H9 (cell line): ENCODE data around the gene AIMP2. TPM values are rescaled to one million over a fixed set of nuclear protein-coding genes. Genes with fewer than 3 reads are reported as not detected.
A peak's percentile ranks its signal among the peaks of the same experiment; 100 is the strongest.
"Not testable (repeated sequence)": the region's sequence is repeated elsewhere in the genome, so short reads cannot be mapped to it uniquely, and the experiment has no call there.

Experiments
- DNase-seq: peaks from one replicate; pipeline ENCODE4 v3.0.0-alpha.2; 2017
- H2AFZ ChIP-seq: one replicate; pipeline ENCODE4 v1.6.1; 2013; ENCODE audit warnings: mild to moderate bottlenecking, low read length, control low read depth, moderate library complexity
- H2AK5ac ChIP-seq: 2 replicates; pipeline ENCODE4 v1.6.1; 2013; ENCODE audit warnings: low read length, control low read depth, mixed read lengths; ENCODE audit not compliant: insufficient read length
- H2BK120ac ChIP-seq: one replicate; pipeline ENCODE4 v1.6.1; 2013; ENCODE audit warnings: low read depth, mild to moderate bottlenecking, low read length, control low read depth, inconsistent platforms; ENCODE audit not compliant: poor library complexity, severe bottlenecking
- H2BK12ac ChIP-seq: 2 replicates; pipeline ENCODE4 v1.6.1; 2013; ENCODE audit warnings: low read length, control low read depth, mixed read lengths, low read depth; ENCODE audit not compliant: insufficient read length
- H2BK15ac ChIP-seq: 2 replicates; pipeline ENCODE4 v1.6.1; 2013; ENCODE audit warnings: low read depth, low read length, control low read depth
- H2BK20ac ChIP-seq: one replicate; pipeline ENCODE4 v1.6.1; 2013; ENCODE audit warnings: low read depth, mild to moderate bottlenecking, low read length, control low read depth, inconsistent platforms; ENCODE audit not compliant: poor library complexity, severe bottlenecking
- H2BK5ac ChIP-seq: 2 replicates; pipeline ENCODE4 v1.6.1; 2013; ENCODE audit warnings: low read length, control low read depth, mixed read lengths; ENCODE audit not compliant: insufficient read length
- H3K14ac ChIP-seq: 2 replicates; pipeline ENCODE4 v1.6.1; 2013; ENCODE audit warnings: low read length, control low read depth; ENCODE audit not compliant: insufficient read depth
- H3K18ac ChIP-seq: 2 replicates; pipeline ENCODE4 v1.6.1; 2013; ENCODE audit warnings: low read depth, mild to moderate bottlenecking, mixed read lengths, low read length, control low read depth; ENCODE audit not compliant: insufficient read length
- H3K23ac ChIP-seq: 2 replicates; pipeline ENCODE4 v1.6.1; 2013; ENCODE audit warnings: low read length, control low read depth, mixed read lengths, low read depth; ENCODE audit not compliant: insufficient read length
- H3K23me2 ChIP-seq: 2 replicates; pipeline ENCODE4 v1.6.1; 2013; ENCODE audit warnings: low read depth, mild to moderate bottlenecking, mixed read lengths, low read length, control low read depth; ENCODE audit not compliant: insufficient read length, poor library complexity, severe bottlenecking
- H3K27ac ChIP-seq: 2 replicates; pipeline ENCODE4 v1.5.1; 2013; ENCODE audit warnings: low read length, control low read depth, mixed read lengths, low read depth; ENCODE audit not compliant: insufficient read length
- H3K27me3 ChIP-seq: 2 replicates; pipeline ENCODE4 v1.6.1; 2013; ENCODE audit warnings: low read length, control low read depth, inconsistent platforms; ENCODE audit not compliant: insufficient read depth
- H3K4ac ChIP-seq: 2 replicates; pipeline ENCODE4 v1.6.1; 2013; ENCODE audit warnings: low read depth, mild to moderate bottlenecking, control low read depth, inconsistent platforms, low read length, moderate library complexity
- H3K4me1 ChIP-seq: 2 replicates; pipeline ENCODE4 v1.6.1; 2013; ENCODE audit warnings: low read length, control low read depth, inconsistent platforms; ENCODE audit not compliant: insufficient read depth
- H3K4me2 ChIP-seq: 2 replicates; pipeline ENCODE4 v1.6.1; 2013; ENCODE audit warnings: low read length, control low read depth, mixed read lengths; ENCODE audit not compliant: insufficient read length, insufficient read depth
- H3K56ac ChIP-seq: 2 replicates; pipeline ENCODE4 v1.6.1; 2013; ENCODE audit warnings: low read depth, mild to moderate bottlenecking, mixed read lengths, low read length, control low read depth; ENCODE audit not compliant: insufficient read length
- H3K79me1 ChIP-seq: 2 replicates; pipeline ENCODE4 v1.6.1; 2013; ENCODE audit warnings: low read depth, mild to moderate bottlenecking, moderate library complexity, low read length, control low read depth, inconsistent platforms; ENCODE audit not compliant: insufficient read depth, poor library complexity, severe bottlenecking
- H3K79me2 ChIP-seq: 2 replicates; pipeline ENCODE4 v1.6.1; 2013; ENCODE audit warnings: low read length, control low read depth, inconsistent platforms; ENCODE audit not compliant: insufficient read depth
- H3K9ac ChIP-seq: 2 replicates; pipeline ENCODE4 v1.6.1; 2013; ENCODE audit warnings: low read length, control low read depth, mixed read lengths; ENCODE audit not compliant: insufficient read length; ENCODE audit errors: extremely low read depth
- H3K9me3 ChIP-seq: one replicate; pipeline ENCODE4 v1.6.1; 2013; ENCODE audit warnings: low read depth, low read length, inconsistent platforms; ENCODE audit not compliant: control insufficient read depth
- H3T11ph ChIP-seq: one replicate; pipeline ENCODE4 v1.6.1; 2013; ENCODE audit warnings: mild to moderate bottlenecking, low read length, control low read depth, inconsistent platforms
- H4K20me1 ChIP-seq: one replicate; pipeline ENCODE4 v1.6.1; 2013; ENCODE audit not compliant: control insufficient read depth, insufficient read length, insufficient read depth
- H4K5ac ChIP-seq: 2 replicates; pipeline ENCODE4 v1.6.1; 2013; ENCODE audit warnings: low read depth, mild to moderate bottlenecking, mixed read lengths, low read length, control low read depth; ENCODE audit not compliant: insufficient read length
- H4K8ac ChIP-seq: replicated peaks from 2 replicates; pipeline ENCODE4 v1.6.1; 2013; ENCODE audit warnings: low read length, control low read depth, mixed read lengths, low read depth; ENCODE audit not compliant: insufficient read length
- H4K91ac ChIP-seq: 2 replicates; pipeline ENCODE4 v1.6.1; 2013; ENCODE audit warnings: low read depth, mild to moderate bottlenecking, moderate library complexity, mixed read lengths, low read length, control low read depth; ENCODE audit not compliant: insufficient read length
- H3K27ac Mint-ChIP-seq, 3 experiments: 2 replicates in 2 of 3; 3 replicates in 1 of 3; pipeline ENCODE4 v1.8.0; 2020 to 2021; ENCODE audit warnings: mixed read lengths in 3 of 3, mild to moderate bottlenecking in 1 of 3, moderate library complexity in 1 of 3
- H3K27me3 Mint-ChIP-seq: 2 replicates; pipeline ENCODE4 v1.8.0; 2021; ENCODE audit warnings: low read depth, mild to moderate bottlenecking, moderate library complexity, mixed read lengths
- H3K36me3 Mint-ChIP-seq, 3 experiments: 2 replicates in 2 of 3; 3 replicates in 1 of 3; pipeline ENCODE4 v1.8.0; 2020 to 2021; ENCODE audit warnings: low read depth in 3 of 3, mixed read lengths in 3 of 3; ENCODE audit not compliant: insufficient read depth in 1 of 3
- H3K4me1 Mint-ChIP-seq, 2 experiments: 2 replicates each; pipeline ENCODE4 v1.8.0; 2020; ENCODE audit warnings: mixed read lengths in 2 of 2
- H3K4me3 Mint-ChIP-seq, 2 experiments: 2 replicates in 1 of 2; 3 replicates in 1 of 2; pipeline ENCODE4 v1.8.0; 2020 to 2021; ENCODE audit warnings: mild to moderate bottlenecking in 2 of 2, mixed read lengths in 2 of 2, moderate library complexity in 1 of 2
- H3K9me3 Mint-ChIP-seq, 2 experiments: 2 replicates in 1 of 2; 3 replicates in 1 of 2; pipeline ENCODE4 v1.8.0; 2020; ENCODE audit warnings: mild to moderate bottlenecking in 2 of 2, mixed read lengths in 2 of 2, moderate library complexity in 1 of 2
- WGBS: extraction: QIAGEN DNeasy Blood & Tissue Kit; methylation state at CpG from one replicate; pipeline ENCODE4 v1.1.7; 2013; ENCODE audit warnings: missing lambda C conversion rate, low lambda C conversion rate, mixed read lengths; ENCODE audit not compliant: insufficient read length; ENCODE audit errors: extremely low coverage; 5-methylcytosine and 5-hydroxymethylcytosine counted together
- total RNA-seq: library from RNA; stranded (reverse); gene quantifications from 2 replicates; pipeline ENCODE4 v1.2.1, GENCODE V29; 2021
- TF ChIP-seq, protein P1 (sequence below): fragments of 200-600 bp; sonication (generic); conservative IDR thresholded peaks from 3 replicates; pipeline ENCODE4 v1.8.0; 2021; ENCODE audit warnings: antibody characterized with exemption, mild to moderate bottlenecking

Gene AIMP2
- total RNA-seq, 1 experiment from 2014 or later, result 78.2 TPM

DNA sequence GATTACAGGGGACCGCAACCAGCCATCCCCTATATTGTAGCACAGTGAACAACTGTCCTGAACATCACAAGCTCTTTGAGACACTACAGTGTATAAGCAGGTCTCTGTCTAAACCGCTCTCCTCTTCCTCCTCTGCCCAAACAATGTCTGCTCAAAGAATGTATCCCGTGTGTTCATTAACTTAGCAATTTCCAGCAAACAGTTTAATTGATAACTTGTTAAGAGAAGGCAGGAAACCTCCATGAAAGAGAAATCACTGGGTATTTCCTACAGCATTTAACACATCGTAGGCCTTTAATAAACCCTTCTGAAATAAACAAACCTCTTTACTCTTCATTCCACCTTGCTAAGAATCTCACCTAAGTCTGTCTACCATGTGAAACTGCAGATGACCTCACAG, 1.7 kb upstream of the AIMP2 start:
- H3K79me2 ChIP-seq, result peaks cover 2% of the 10 kb centered on the region; the same call in 1 of the 2 replicates
- H3K23ac ChIP-seq, result no peak overlapping the region
- H3K27me3 Mint-ChIP-seq, result no peaks in the 10 kb centered on the region
- H3K27ac ChIP-seq, result no peak overlapping the region
- no peaks in the 10 kb centered on the region for H3K4me1 ChIP-seq
- H4K91ac ChIP-seq, result no peak overlapping the region
- peaks cover 2% of the 10 kb centered on the region for H3K23me2 ChIP-seq
- no peaks in the 10 kb centered on the region for H3K27me3 ChIP-seq
- no peak overlapping the region for H3K4ac ChIP-seq
- H3T11ph ChIP-seq, result no peak overlapping the region
- H3K9me3 Mint-ChIP-seq, result no peaks in the 10 kb centered on the region
- no peak overlapping the region for H3K4me2 ChIP-seq
- no peak overlapping the region for H2BK15ac ChIP-seq
- no peak overlapping the region for H3K56ac ChIP-seq
- H3K4me3 Mint-ChIP-seq, result peak overlapping the region; percentile 86 to 92
- H2BK12ac ChIP-seq, result no peak overlapping the region
- peaks cover 9 to 22% of the 10 kb centered on the region in 2 experiments for H3K4me1 Mint-ChIP-seq
- no peak overlapping the region for H2AK5ac ChIP-seq
- no peaks in the 10 kb centered on the region for H4K20me1 ChIP-seq
- no peak overlapping the region for H4K8ac ChIP-seq
- no peak overlapping the region for H3K18ac ChIP-seq
- no peak overlapping the region for H3K14ac ChIP-seq
- H2AFZ ChIP-seq, result no peak overlapping the region
- no peak overlapping the region for H2BK20ac ChIP-seq
- no peak overlapping the region for H2BK120ac ChIP-seq
- H3K36me3 Mint-ChIP-seq, result peaks cover 14 to 33% (median 32%) of the 10 kb centered on the region in 3 experiments; a peak in 6 of 7 replicates
- no peaks in the 10 kb centered on the region for H3K9me3 ChIP-seq
- no peak overlapping the region for H3K27ac Mint-ChIP-seq
- no peak overlapping the region for H4K5ac ChIP-seq
- no peak overlapping the region for H2BK5ac ChIP-seq
- WGBS, result no CpG with 5 or more reads among the region's 4 CpGs
- no peak for DNase-seq
- TF ChIP-seq, protein P1, sequence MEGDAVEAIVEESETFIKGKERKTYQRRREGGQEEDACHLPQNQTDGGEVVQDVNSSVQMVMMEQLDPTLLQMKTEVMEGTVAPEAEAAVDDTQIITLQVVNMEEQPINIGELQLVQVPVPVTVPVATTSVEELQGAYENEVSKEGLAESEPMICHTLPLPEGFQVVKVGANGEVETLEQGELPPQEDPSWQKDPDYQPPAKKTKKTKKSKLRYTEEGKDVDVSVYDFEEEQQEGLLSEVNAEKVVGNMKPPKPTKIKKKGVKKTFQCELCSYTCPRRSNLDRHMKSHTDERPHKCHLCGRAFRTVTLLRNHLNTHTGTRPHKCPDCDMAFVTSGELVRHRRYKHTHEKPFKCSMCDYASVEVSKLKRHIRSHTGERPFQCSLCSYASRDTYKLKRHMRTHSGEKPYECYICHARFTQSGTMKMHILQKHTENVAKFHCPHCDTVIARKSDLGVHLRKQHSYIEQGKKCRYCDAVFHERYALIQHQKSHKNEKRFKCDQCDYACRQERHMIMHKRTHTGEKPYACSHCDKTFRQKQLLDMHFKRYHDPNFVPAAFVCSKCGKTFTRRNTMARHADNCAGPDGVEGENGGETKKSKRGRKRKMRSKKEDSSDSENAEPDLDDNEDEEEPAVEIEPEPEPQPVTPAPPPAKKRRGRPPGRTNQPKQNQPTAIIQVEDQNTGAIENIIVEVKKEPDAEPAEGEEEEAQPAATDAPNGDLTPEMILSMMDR, result no peak
- H3K79me1 ChIP-seq, result peaks cover 11% of the 10 kb centered on the region
- H3K9ac ChIP-seq, result no peak overlapping the region

- H3K27me3 Mint-ChIP-seq, H2AK5ac ChIP-seq, H2BK5ac ChIP-seq, H2BK12ac ChIP-seq, H3K23ac ChIP-seq, H3K18ac ChIP-seq, H3K23me2 ChIP-seq, H3K9me3 Mint-ChIP-seq, H3K56ac ChIP-seq, H2BK120ac ChIP-seq, H3K4ac ChIP-seq, DNase-seq, H4K91ac ChIP-seq, H3K14ac ChIP-seq, H3K27me3 ChIP-seq, H2BK15ac ChIP-seq, H3K27ac ChIP-seq, H4K20me1 ChIP-seq, H3K4me1 ChIP-seq, H4K8ac ChIP-seq, H3K79me2 ChIP-seq, H2AFZ ChIP-seq, H4K5ac ChIP-seq, H3T11ph ChIP-seq, H3K9me3 ChIP-seq, H2BK20ac ChIP-seq: not testable (repeated sequence)
- peak overlapping the region; percentile 88 for H3K9ac ChIP-seq
- Mint-ChIP-seq H3K4me1 (peaks cover 9 to 22% of the 10 kb centered on the region in 2 experiments), H3K4me3 (peak overlapping the region; percentile 86 to 92), H3K27ac (0 out of 7 replicates have a peak overlapping the region, but pooled peaks of 1 of the 3 experiments have one; percentile 68), H3K36me3 (peaks cover 18 to 36% (median 35%) of the 10 kb centered on the region in 3 experiments; a peak in 6 of 7 replicates)
- H3K4me2 ChIP-seq, result peak overlapping the region; percentile 92
- peaks cover 11% of the 10 kb centered on the region for H3K79me1 ChIP-seq
- WGBS, result no CpG with 5 or more reads among the region's 27 CpGs
Observed at GRCh38 chr7:6007835-6008590, 1.1 kb upstream of the AIMP2 start.
